CD14-positive monocyte (primary cell): ENCODE data around the gene SF3A1. TPM values are rescaled to one million over a fixed set of nuclear protein-coding genes. Genes with fewer than 3 reads are reported as not detected.

Experiments used
- DNase-seq, 3 donors: peaks; one replicate each; pipeline ENCODE4 v3.0.0-alpha.2; 2011 to 2022
- H2AFZ ChIP-seq: 2 replicates; pipeline ENCODE4 v1.6.0; 2012; ENCODE audit warnings: mild to moderate bottlenecking, low read depth, low read length, inconsistent platforms; ENCODE audit not compliant: insufficient read depth, poor library complexity, severe bottlenecking
- H3K27ac ChIP-seq, 2 donors: 1 replicate in 1 of 2; 2 replicates in 1 of 2; pipeline ENCODE4 v1.5.1; 2012 to 2013; ENCODE audit warnings: low read length in 2 of 2, control low read depth in 1 of 2, inconsistent platforms in 1 of 2, low read depth in 1 of 2, mild to moderate bottlenecking in 1 of 2
- H3K27me3 ChIP-seq, 2 donors: one replicate each; pipeline versions ENCODE4 v1.6.0 to v1.6.1; 2011 to 2013; ENCODE audit warnings: low read length in 2 of 2; ENCODE audit not compliant: control insufficient read depth in 2 of 2, insufficient read depth in 2 of 2
- H3K36me3 ChIP-seq, 2 donors: replicated peaks in 1 of 2; 1 replicate in 1 of 2; 2 replicates in 1 of 2; pipeline versions ENCODE4 v1.5.1 to v1.6.1; 2012 to 2013; ENCODE audit warnings: low read length in 2 of 2, control low read depth in 1 of 2, inconsistent platforms in 1 of 2, mild to moderate bottlenecking in 1 of 2; ENCODE audit not compliant: insufficient read depth in 2 of 2, control insufficient read depth in 1 of 2
- H3K4me1 ChIP-seq, 2 donors: 1 replicate in 1 of 2; 2 replicates in 1 of 2; pipeline versions ENCODE4 v1.5.1 to v1.6.1; 2012 to 2013; ENCODE audit warnings: low read length in 2 of 2, control low read depth in 1 of 2, inconsistent platforms in 1 of 2, mild to moderate bottlenecking in 1 of 2, moderate library complexity in 1 of 2; ENCODE audit not compliant: insufficient read depth in 2 of 2, control insufficient read depth in 1 of 2
- H3K4me2 ChIP-seq: replicated peaks from 2 replicates; pipeline ENCODE3; 2012; ENCODE audit warnings: low read length, moderate library complexity, mild to moderate bottlenecking; ENCODE audit not compliant: poor library complexity, severe bottlenecking; ENCODE audit errors: extremely low read depth
- H3K4me3 ChIP-seq, 3 experiments: fragments of 200-600 bp in 1 of 3; sonication (generic) in 1 of 3; replicated peaks in 1 of 3; 1 replicate in 2 of 3; 2 replicates in 1 of 3; pipeline ENCODE4 v1.5.1; 2011 to 2013; ENCODE audit warnings: low read length in 3 of 3, mild to moderate bottlenecking in 3 of 3, control low read depth in 2 of 3, low read depth in 2 of 3, inconsistent platforms in 1 of 3, moderate library complexity in 1 of 3
- H3K79me2 ChIP-seq: 2 replicates; pipeline ENCODE4 v1.6.0; 2012; ENCODE audit warnings: mild to moderate bottlenecking, control low read depth, inconsistent platforms, low read length, moderate library complexity; ENCODE audit not compliant: insufficient read depth
- H3K9ac ChIP-seq: 2 replicates; pipeline ENCODE4 v1.6.0; 2017; ENCODE audit warnings: low read length, mild to moderate bottlenecking; ENCODE audit not compliant: insufficient read depth, poor library complexity, severe bottlenecking
- H3K9me3 ChIP-seq, 2 donors: replicated peaks in 1 of 2; 1 replicate in 1 of 2; 2 replicates in 1 of 2; pipeline versions ENCODE4 v1.5.1 to v1.6.1; 2012 to 2013; ENCODE audit warnings: low read length in 2 of 2, control low read depth in 1 of 2; ENCODE audit not compliant: control insufficient read depth in 1 of 2, insufficient read depth in 1 of 2
- H4K20me1 ChIP-seq: 2 replicates; pipeline ENCODE4 v1.6.0; 2012; ENCODE audit warnings: mild to moderate bottlenecking, low read length, control low read depth, moderate library complexity; ENCODE audit not compliant: insufficient read depth
- H3K27ac Mint-ChIP-seq, 7 donors: one replicate each; pipeline ENCODE4 v1.8.0; 2020; ENCODE audit warnings: mild to moderate bottlenecking in 7 of 7, mixed read lengths in 7 of 7, moderate library complexity in 6 of 7, inconsistent platforms in 2 of 7
- H3K27me3 Mint-ChIP-seq, 3 donors: one replicate each; pipeline ENCODE4 v1.8.0; 2021 to 2022; ENCODE audit warnings: low read depth in 3 of 3, mild to moderate bottlenecking in 3 of 3, mixed read lengths in 3 of 3, moderate library complexity in 3 of 3, inconsistent platforms in 1 of 3
- H3K36me3 Mint-ChIP-seq, 2 donors: one replicate each; pipeline ENCODE4 v1.8.0; 2020; ENCODE audit warnings: mixed read lengths in 2 of 2, inconsistent platforms in 1 of 2, mild to moderate bottlenecking in 1 of 2
- H3K4me1 Mint-ChIP-seq: one replicate; pipeline ENCODE4 v1.8.0; 2020; ENCODE audit warnings: mild to moderate bottlenecking, mixed read lengths
- H3K4me3 Mint-ChIP-seq, 2 donors: one replicate each; pipeline ENCODE4 v1.8.0; 2020; ENCODE audit warnings: mild to moderate bottlenecking in 2 of 2, mixed read lengths in 2 of 2, moderate library complexity in 1 of 2
- H3K9me3 Mint-ChIP-seq, 7 donors: one replicate each; pipeline ENCODE4 v1.8.0; 2020 to 2022; ENCODE audit warnings: mixed read lengths in 7 of 7, mild to moderate bottlenecking in 6 of 7, moderate library complexity in 6 of 7, inconsistent platforms in 2 of 7
- WGBS: methylation state at CpG from one replicate; pipeline ENCODE4 v1.1.5; 2013; ENCODE audit warnings: missing lambda C conversion rate; ENCODE audit not compliant: insufficient coverage; 5-methylcytosine and 5-hydroxymethylcytosine counted together
- intact Hi-C, 2 donors: fragments of 100-400 bp; cut with micrococcal nuclease; formaldehyde crosslinking; loops; one replicate each; pipeline versions ENCODE4 v1.15.0 to v1.15.1; 2023
- polyA plus RNA-seq, 3 donors: library from polyadenylated mRNA; depleted of rRNA in 1 of 3; unstranded in 2 of 3; stranded (reverse) in 1 of 3; fragments of 300-500 nt in 2 of 3; fragments of >200 nt in 1 of 3; fragmentation: Illumina TruSeq in 2 of 3; gene quantifications; 1 replicate in 2 of 3; 2 replicates in 1 of 3; pipeline ENCODE4 v1.2.3, GENCODE V29; 2012 to 2021
- TF ChIP-seq, protein P1 (sequence below): fragments of 200-600 bp; IDR thresholded peaks from one replicate; pipeline ENCODE4 v1.8.0; 2022; ENCODE audit warnings: antibody characterized with exemption, mild to moderate bottlenecking

SF3A1 gene
- polyA plus RNA-seq, 3 donors, result 34.7 to 102 (median 52.1) TPM

GRCh38 chr22:30381264-30381663 lies 24.6 kb upstream of the SF3A1 start:
- Mint-ChIP-seq H3K27ac (no peak overlapping the region), H3K4me1 (peaks cover 6% of the 10 kb centered on the region), H3K27me3 (peaks cover 0 to 3% (median 0%) of the 10 kb centered on the region in 3 donors), H3K36me3 (peaks cover 18 to 39% of the 10 kb centered on the region in 2 donors), H3K9me3 (no peaks in the 10 kb centered on the region), H3K4me3 (no peak overlapping the region)
- WGBS, result 90% methylated on average over 8 of the region's 12 CpGs
- no peaks in the 10 kb centered on the region for H4K20me1 ChIP-seq
- H3K36me3 ChIP-seq, result peaks cover 4 to 17% of the 10 kb centered on the region in 2 donors
- H3K79me2 ChIP-seq, result no peaks in the 10 kb centered on the region
- no peak overlapping the region for H3K4me3 ChIP-seq
- TF ChIP-seq, protein P1, sequence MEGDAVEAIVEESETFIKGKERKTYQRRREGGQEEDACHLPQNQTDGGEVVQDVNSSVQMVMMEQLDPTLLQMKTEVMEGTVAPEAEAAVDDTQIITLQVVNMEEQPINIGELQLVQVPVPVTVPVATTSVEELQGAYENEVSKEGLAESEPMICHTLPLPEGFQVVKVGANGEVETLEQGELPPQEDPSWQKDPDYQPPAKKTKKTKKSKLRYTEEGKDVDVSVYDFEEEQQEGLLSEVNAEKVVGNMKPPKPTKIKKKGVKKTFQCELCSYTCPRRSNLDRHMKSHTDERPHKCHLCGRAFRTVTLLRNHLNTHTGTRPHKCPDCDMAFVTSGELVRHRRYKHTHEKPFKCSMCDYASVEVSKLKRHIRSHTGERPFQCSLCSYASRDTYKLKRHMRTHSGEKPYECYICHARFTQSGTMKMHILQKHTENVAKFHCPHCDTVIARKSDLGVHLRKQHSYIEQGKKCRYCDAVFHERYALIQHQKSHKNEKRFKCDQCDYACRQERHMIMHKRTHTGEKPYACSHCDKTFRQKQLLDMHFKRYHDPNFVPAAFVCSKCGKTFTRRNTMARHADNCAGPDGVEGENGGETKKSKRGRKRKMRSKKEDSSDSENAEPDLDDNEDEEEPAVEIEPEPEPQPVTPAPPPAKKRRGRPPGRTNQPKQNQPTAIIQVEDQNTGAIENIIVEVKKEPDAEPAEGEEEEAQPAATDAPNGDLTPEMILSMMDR, result no peak
- H3K27ac ChIP-seq, result no peak overlapping the region
- H3K27me3 ChIP-seq, result no peaks in the 10 kb centered on the region
- H3K9ac ChIP-seq, result no peak overlapping the region
- H3K9me3 ChIP-seq, result no peaks in the 10 kb centered on the region
- no peak overlapping the region for H3K4me2 ChIP-seq
- no peak for DNase-seq
- intact Hi-C loops, result no loop called here
- H2AFZ ChIP-seq, result no peak overlapping the region
- peaks cover under 1 to 4% of the 10 kb centered on the region in 2 donors for H3K4me1 ChIP-seq

- H3K4me1 Mint-ChIP-seq, result peaks cover 2% of the 10 kb centered on the region
- DNase-seq, result no peak
- Histone ChIP-seq H4K20me1 (no peaks in the 10 kb centered on the region), H3K36me3 (peaks cover 4 to 17% of the 10 kb centered on the region in 2 donors), H3K27me3 (no peaks in the 10 kb centered on the region), H3K9ac (no peak overlapping the region), H3K27ac (no peak overlapping the region), H3K4me1 (no peaks in the 10 kb centered on the region), H3K9me3 (no peaks in the 10 kb centered on the region), H3K79me2 (no peaks in the 10 kb centered on the region), H3K4me2 (no peak overlapping the region), H3K4me3 (no peak overlapping the region), H2AFZ (no peak overlapping the region)
- TF ChIP-seq, protein P1, result no peak
- H3K27ac Mint-ChIP-seq, result no peak overlapping the region
- no peak overlapping the region for H3K4me3 Mint-ChIP-seq
- H3K27me3 Mint-ChIP-seq, result peaks cover 0 to 1% (median 0%) of the 10 kb centered on the region in 3 donors
- 99% methylated on average over 18 of the region's 20 CpGs for WGBS
- peaks cover 19 to 41% of the 10 kb centered on the region in 2 donors for H3K36me3 Mint-ChIP-seq
- no peaks in the 10 kb centered on the region for H3K9me3 Mint-ChIP-seq
- intact Hi-C loops, result no loop called here
Observed at GRCh38 chr22:30380011-30380410, 23.3 kb upstream of the SF3A1 start.
